ENCODE results near the gene GPR176. TPM values are rescaled to one million over a fixed set of nuclear protein-coding genes. Genes with fewer than 3 reads are reported as not detected.

Gene GPR176
- total RNA-seq, 1 donor, result 0.21 TPM

DNA sequence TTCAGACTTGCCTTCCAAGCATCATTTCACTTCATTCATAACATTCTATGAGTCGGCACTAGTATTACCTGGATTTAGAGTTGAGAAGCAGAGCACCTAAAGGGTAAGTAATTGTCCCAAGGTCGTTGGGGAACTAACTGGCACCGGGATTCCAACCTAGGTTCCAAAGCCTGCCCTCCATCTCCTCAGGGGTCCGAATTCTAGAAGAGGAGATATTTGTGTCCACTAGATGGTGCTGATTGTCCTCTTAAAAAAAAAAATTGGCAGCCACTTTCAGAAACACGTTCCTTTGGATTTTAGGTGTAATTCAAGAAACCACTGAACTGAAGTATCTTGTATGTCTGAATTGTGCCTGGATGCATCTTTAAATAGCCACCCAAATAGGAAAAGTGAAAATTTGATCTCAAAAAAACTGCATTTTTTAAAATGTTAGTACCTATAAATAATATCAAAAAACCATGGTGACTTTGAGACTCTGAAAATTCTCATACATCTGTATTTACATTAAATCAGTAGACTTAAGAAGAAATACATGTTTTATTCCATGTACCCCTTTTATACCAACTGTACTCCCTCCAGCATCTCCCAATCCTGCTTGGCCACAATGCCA is 133.5 kb downstream of the GPR176 start:
- no peaks in the 10 kb centered on the region for H3K9me3 ChIP-seq (ENCODE audit: low read depth, low read length)

GRCh38 chr15:39785841-39786240 is 134.2 kb downstream of the GPR176 start:
- peaks cover 20% of the 10 kb centered on the region for H3K4me1 ChIP-seq (ENCODE audit: insufficient read depth, low read length)
- no peak overlapping the region for H3K4me3 ChIP-seq (ENCODE audit: low read length)
- no peaks in the 10 kb centered on the region for H3K9me3 ChIP-seq (ENCODE audit: low read depth, low read length)
- H3K27me3 ChIP-seq (ENCODE audit: insufficient read depth, low read length), result no peaks in the 10 kb centered on the region

More for the DNA sequence above, 133.5 kb downstream of the GPR176 start:
- Histone ChIP-seq H3K4me3 (ENCODE audit: low read length) (no peak overlapping the region), H3K27me3 (ENCODE audit: insufficient read depth, low read length) (no peaks in the 10 kb centered on the region), H3K4me1 (ENCODE audit: insufficient read depth, low read length) (peaks cover 19% of the 10 kb centered on the region)

DNA sequence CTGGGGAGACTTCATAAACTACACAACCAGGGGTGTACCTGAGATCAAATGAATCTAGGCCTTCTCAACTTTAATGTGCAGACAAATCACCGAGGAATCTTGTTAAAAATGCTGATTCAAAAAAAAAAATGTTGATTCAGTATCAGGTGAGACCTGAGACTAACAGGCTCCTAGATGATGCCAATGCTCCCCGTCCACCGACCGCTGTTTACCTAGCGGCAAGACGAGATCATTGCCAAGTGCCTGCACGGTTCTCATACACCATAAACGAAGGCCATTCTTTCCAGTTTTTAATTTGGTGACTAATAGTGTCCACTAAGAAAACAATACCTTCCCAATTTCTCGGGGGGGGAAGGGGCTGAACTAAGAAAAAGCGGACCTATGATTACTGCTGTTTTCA is 134.9 kb downstream of the GPR176 start:
- Histone ChIP-seq H3K4me1 (ENCODE audit: insufficient read depth, low read length) (peaks cover 20% of the 10 kb centered on the region), H3K4me3 (ENCODE audit: low read length) (no peak overlapping the region), H3K9me3 (ENCODE audit: low read depth, low read length) (no peaks in the 10 kb centered on the region), H3K27me3 (ENCODE audit: insufficient read depth, low read length) (no peaks in the 10 kb centered on the region)

GRCh38 chr15:39784638-39785037 is 135.4 kb downstream of the GPR176 start:
- no peaks in the 10 kb centered on the region for H3K27me3 ChIP-seq (ENCODE audit: insufficient read depth, low read length)
- no peak overlapping the region for H3K4me3 ChIP-seq (ENCODE audit: low read length)
- H3K4me1 ChIP-seq (ENCODE audit: insufficient read depth, low read length), result peaks cover 20% of the 10 kb centered on the region
- no peaks in the 10 kb centered on the region for H3K9me3 ChIP-seq (ENCODE audit: low read depth, low read length)

DNA sequence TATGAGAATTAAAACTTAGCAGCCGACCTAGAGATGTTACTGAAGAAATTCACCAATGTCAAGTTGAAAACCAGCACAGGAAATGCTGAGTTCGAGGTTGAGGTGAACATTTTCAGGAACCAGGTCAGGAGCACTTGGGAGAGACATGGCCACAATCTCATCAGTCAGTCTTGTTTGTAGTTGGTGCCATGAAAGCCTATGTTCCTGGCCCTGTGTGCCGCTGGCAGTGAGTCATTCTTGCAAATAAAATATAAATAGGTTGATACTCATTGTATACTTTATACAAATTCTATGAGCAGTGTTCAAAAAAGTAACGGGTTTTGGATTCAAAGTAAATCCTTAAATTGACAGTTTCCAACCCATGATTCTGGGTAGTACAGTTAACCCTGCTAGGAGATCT is 135.9 kb downstream of the GPR176 start:
- Histone ChIP-seq H3K4me1 (ENCODE audit: insufficient read depth, low read length) (peaks cover 20% of the 10 kb centered on the region), H3K4me3 (ENCODE audit: low read length) (no peak overlapping the region), H3K27me3 (ENCODE audit: insufficient read depth, low read length) (no peaks in the 10 kb centered on the region), H3K9me3 (ENCODE audit: low read depth, low read length) (no peaks in the 10 kb centered on the region)

GRCh38 chr15:39783244-39783820 is 136.7 kb downstream of the GPR176 start:
- Histone ChIP-seq H3K4me1 (ENCODE audit: insufficient read depth, low read length) (peaks cover 20% of the 10 kb centered on the region), H3K4me3 (ENCODE audit: low read length) (peak overlapping the region; percentile 63), H3K9me3 (ENCODE audit: low read depth, low read length) (no peaks in the 10 kb centered on the region), H3K27me3 (ENCODE audit: insufficient read depth, low read length) (no peaks in the 10 kb centered on the region)

- Histone ChIP-seq H3K9me3 (ENCODE audit: low read depth, low read length) (no peaks in the 10 kb centered on the region), H3K4me3 (ENCODE audit: low read length) (peak within 1 kb of the TSS; percentile 63), H3K27me3 (ENCODE audit: insufficient read depth, low read length) (no peaks in the 10 kb centered on the region), H3K4me1 (ENCODE audit: insufficient read depth, low read length) (peaks cover 20% of the 10 kb centered on the region)
Measured at GRCh38 chr15:39782441-39783138, 137.5 kb downstream of the GPR176 start, which contains the start of gene FSIP1. TSS of gene FSIP1 (minus strand) at chr15:39782841. CDS start at chr15:39776524, 6,317 bp downstream.

DNA sequence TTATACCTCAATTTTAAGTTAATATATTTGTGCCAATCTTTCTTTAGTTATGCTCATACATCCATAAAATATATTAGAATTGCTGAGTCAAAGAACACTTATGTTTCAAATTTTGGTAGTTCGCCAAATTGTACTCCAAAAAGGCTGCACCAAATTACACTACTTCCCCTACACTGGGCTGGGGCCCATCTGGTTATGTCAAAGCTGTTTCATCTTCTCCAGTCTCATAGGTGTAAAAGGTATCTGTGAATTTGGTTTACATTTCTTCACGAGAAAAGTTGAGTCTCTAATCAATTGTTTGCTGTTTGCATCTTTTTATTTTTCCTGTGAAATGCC is 138.1 kb downstream of the GPR176 start:
- Histone ChIP-seq H3K4me3 (ENCODE audit: low read length) (peak overlapping the region; percentile 63), H3K27me3 (ENCODE audit: insufficient read depth, low read length) (no peaks in the 10 kb centered on the region), H3K4me1 (ENCODE audit: insufficient read depth, low read length) (peaks cover 20% of the 10 kb centered on the region), H3K9me3 (ENCODE audit: low read depth, low read length) (no peaks in the 10 kb centered on the region)

DNA sequence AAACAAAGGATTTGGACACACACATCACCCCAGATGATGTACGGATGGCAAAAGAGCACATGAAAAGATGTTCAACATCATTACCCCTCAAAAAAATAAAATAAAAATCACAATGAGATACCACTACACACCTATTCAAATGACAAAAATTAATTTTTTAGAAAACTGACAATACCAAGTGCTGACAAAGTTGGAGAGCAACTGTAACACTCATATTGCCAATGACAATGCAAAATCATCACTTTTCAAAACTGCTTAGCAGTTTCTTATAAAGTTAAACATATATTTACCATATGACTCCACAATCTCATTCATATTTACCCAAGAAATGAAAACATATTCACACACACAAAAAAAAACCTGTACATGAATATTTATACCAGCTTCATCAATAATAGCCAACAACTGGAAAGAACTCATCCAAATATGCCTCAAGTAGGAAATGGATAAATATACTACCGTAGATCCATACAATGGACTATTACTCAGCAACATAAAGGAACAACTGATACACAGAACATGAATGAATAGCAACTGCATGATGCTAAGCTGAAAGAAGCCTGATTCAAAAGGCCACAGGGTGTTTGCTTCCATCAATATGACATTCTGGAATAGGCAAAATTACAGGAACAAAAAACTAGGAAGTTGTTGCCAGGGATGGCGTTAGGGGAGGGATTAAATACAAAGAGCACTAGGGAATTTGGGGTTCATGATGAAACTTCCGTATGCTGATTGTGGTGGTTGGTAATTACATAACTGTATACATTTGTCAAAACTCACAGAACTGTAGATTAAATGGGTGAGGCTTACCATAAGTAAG is 138.7 kb downstream of the GPR176 start:
- Histone ChIP-seq H3K4me1 (ENCODE audit: insufficient read depth, low read length) (peaks cover 20% of the 10 kb centered on the region), H3K9me3 (ENCODE audit: low read depth, low read length) (no peaks in the 10 kb centered on the region), H3K27me3 (ENCODE audit: insufficient read depth, low read length) (no peaks in the 10 kb centered on the region), H3K4me3 (ENCODE audit: low read length) (no peak overlapping the region)

DNA sequence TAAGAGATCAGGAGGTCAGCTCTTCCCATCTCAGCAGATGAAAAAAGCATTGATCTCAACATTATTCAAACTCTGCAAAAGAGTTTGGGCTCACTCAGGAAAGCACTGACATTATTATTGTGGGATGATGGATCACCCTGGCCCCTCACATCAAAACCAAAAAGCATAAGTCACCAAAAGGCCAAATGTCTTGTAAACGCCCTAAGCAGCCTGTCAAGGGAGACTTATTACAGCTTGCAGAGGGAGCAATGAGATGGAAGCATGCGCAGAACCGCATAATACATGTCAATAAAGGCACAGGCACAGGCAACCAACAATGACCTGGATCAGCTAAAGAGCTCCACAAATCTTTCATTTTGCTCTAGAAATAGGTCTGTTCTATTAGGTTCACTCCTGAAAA is 142.0 kb downstream of the GPR176 start:
- Histone ChIP-seq H3K4me1 (ENCODE audit: insufficient read depth, low read length) (peaks cover 17% of the 10 kb centered on the region), H3K9me3 (ENCODE audit: low read depth, low read length) (no peaks in the 10 kb centered on the region), H3K27me3 (ENCODE audit: insufficient read depth, low read length) (no peaks in the 10 kb centered on the region), H3K4me3 (ENCODE audit: low read length) (no peak overlapping the region)

DNA sequence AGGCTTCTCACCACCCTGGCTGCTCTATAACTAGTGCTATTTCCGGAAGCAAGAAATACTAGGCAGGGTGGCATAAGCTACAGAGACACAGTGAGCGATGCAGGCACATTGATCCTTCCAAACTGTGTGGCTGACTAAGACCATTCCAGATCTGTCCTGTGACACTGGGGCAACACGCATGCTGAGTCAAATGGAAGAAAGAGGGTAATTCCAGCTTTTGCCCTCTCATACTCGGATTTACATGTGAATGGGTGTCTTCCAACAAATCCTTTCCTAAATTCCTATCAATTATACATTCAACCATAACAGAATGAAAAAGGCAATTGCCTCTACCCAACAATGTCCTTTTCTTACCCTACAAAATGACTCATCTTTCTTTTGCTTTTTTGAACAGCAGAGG is 142.6 kb downstream of the GPR176 start:
- Histone ChIP-seq H3K4me3 (ENCODE audit: low read length) (no peak overlapping the region), H3K4me1 (ENCODE audit: insufficient read depth, low read length) (peaks cover 17% of the 10 kb centered on the region), H3K9me3 (ENCODE audit: low read depth, low read length) (no peaks in the 10 kb centered on the region), H3K27me3 (ENCODE audit: insufficient read depth, low read length) (no peaks in the 10 kb centered on the region)

- peaks cover 9% of the 10 kb centered on the region for H3K4me1 ChIP-seq (ENCODE audit: insufficient read depth, low read length)
- H3K27me3 ChIP-seq (ENCODE audit: insufficient read depth, low read length), result no peaks in the 10 kb centered on the region
- no peak overlapping the region for H3K4me3 ChIP-seq (ENCODE audit: low read length)
- H3K9me3 ChIP-seq (ENCODE audit: low read depth, low read length), result no peaks in the 10 kb centered on the region
Measured at GRCh38 chr15:39776068-39776467, 144.0 kb downstream of the GPR176 start.

DNA sequence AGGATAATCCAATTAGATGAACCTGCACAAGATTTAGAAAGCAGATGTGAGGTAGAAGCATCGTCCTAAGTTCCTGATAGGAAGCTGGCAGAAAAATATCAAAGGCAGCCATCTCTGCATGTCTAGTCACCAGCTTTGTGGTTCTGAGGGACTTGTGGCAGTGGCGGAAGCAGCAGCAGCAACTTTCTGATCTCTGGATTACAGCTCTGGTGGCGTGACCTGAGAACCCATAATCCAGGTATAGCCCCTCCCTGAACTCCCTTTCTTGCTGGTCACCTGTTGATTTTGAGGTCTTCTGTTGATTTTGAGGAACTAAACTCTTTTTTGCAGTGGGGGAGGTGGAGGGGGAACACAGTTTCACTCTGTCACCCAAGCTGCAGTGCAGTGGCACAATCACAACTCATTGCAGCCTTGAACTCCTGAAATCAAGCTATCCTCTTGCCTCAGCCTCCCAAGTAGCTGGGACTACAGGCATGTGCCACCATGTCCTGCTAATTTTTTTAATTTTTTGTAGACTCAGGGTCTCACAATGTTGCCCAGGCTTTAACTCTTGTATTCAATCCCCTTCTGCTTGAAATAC is 145.3 kb downstream of the GPR176 start:
- Histone ChIP-seq H3K4me1 (ENCODE audit: insufficient read depth, low read length) (peaks cover 9% of the 10 kb centered on the region), H3K9me3 (ENCODE audit: low read depth, low read length) (no peaks in the 10 kb centered on the region), H3K27me3 (ENCODE audit: insufficient read depth, low read length) (no peaks in the 10 kb centered on the region), H3K4me3 (ENCODE audit: low read length) (no peak overlapping the region)

DNA sequence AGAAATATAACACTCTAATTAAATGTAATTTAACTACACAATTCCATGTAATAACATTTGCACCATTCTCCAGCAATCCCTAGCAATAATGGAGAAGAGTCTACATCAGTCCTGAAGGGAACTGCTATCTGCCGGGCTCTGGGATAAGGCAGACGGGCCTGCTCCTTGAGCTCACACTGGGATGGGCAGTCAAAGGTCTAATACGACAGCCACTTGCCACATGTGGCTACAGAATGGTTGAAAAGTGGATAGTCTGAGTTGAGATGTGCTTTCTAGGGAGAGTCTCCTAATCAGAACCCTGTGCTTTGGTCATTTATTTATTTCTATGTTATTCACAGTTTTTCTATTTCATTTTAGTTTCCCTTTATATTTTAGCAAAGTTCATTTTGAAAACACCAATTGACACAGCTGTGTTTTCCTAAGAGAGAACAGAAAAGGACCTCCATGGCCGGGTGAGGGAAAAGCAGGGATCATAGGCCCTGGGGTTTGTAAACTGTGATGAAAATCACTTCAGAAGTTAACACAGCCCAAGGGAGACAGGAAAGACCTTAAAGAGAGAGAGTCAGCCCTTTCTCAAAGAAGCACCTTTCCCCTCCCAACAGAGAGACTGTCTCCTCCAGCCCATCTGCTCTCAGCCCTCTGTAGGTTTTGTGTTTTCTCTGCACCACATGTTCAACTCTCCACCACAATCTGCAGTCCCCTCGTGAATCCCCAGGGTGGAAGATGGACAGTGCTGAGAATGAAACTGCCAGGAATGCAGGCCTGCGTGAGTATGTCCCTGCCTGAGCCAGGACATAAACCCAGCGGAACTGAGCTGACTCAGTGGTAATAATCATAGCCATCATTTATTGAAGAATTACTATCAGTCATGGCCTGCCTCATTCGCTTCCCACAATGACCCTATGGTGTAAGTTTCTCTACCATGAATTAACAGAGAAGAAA is 149.0 kb downstream of the GPR176 start:
- Histone ChIP-seq H3K4me1 (ENCODE audit: insufficient read depth, low read length) (peaks cover 9% of the 10 kb centered on the region), H3K4me3 (ENCODE audit: low read length) (no peak overlapping the region), H3K9me3 (ENCODE audit: low read depth, low read length) (no peaks in the 10 kb centered on the region), H3K27me3 (ENCODE audit: insufficient read depth, low read length) (no peaks in the 10 kb centered on the region)
